ENCODE results near the gene CDH13.

Gene CDH13

DNA sequence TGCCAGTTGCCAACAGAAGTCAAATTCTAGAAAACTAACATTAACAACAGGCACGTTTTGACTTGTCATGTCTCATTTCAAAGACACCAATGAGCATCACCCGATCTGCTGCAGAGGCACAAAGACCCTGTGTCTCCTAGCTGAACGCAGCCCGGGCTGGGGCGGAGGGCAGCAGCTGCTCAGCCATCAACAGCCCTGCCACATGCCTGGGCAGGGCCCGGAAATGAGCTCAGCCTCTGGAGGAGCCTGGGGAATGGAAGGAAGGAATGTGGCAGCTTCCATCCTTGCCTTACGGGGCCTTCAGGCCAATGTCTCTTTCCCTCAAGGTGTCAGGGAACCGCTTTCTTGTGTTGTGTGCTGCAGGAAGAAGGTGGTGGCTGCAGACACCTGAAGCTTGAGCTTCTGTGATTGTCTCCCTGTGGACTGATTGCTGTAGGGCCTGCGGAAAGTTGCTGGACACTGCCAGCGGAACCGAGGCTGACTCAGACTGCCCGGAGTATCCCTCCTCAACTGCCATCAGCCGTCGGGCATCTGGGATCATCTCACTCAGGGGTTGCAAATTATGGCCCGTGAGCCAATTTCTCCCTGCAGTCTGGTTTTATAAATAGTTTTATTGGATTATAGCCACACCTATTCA is 7.3 kb downstream of the CDH13 start:
- TF ChIP-seq, protein P1, sequence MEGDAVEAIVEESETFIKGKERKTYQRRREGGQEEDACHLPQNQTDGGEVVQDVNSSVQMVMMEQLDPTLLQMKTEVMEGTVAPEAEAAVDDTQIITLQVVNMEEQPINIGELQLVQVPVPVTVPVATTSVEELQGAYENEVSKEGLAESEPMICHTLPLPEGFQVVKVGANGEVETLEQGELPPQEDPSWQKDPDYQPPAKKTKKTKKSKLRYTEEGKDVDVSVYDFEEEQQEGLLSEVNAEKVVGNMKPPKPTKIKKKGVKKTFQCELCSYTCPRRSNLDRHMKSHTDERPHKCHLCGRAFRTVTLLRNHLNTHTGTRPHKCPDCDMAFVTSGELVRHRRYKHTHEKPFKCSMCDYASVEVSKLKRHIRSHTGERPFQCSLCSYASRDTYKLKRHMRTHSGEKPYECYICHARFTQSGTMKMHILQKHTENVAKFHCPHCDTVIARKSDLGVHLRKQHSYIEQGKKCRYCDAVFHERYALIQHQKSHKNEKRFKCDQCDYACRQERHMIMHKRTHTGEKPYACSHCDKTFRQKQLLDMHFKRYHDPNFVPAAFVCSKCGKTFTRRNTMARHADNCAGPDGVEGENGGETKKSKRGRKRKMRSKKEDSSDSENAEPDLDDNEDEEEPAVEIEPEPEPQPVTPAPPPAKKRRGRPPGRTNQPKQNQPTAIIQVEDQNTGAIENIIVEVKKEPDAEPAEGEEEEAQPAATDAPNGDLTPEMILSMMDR (IDR thresholded peaks at IDR 0.05; ENCODE audit: low read depth, low read length) = no peak

GRCh38 chr16:82634955-82635610 is 8.3 kb downstream of the CDH13 start:
- TF ChIP-seq, protein P1 (IDR thresholded peaks at IDR 0.05; ENCODE audit: low read depth, low read length) = no peak
- H3K4me3 ChIP-seq (ENCODE audit: low read depth, low read length) = no peak overlapping the region

More for the DNA sequence above, 7.3 kb downstream of the CDH13 start:
- no peak overlapping the region for H3K4me3 ChIP-seq (ENCODE audit: low read depth, low read length)

DNA sequence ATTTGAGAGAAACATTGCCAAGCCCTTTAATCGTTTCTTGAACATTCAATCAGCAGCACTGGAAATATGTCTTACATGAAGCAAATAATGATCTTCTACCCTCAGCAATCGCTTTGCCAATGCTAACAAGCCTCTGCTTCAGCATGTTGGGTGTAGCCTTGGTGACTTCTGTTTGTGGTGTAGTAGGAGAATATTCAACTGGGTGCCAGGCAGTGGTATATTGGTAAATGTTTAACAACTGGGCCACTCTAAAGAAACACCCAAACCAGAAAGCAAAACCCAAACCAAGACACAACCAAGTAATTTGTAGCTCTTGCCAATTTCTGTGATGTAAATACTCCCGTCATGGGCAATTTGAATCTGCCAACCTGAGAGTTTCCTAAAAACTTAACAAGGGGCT is 9.7 kb downstream of the CDH13 start:
- H3K4me3 ChIP-seq (ENCODE audit: low read depth, low read length) = no peak overlapping the region
- TF ChIP-seq, protein P1 (IDR thresholded peaks at IDR 0.05; ENCODE audit: low read depth, low read length) = no peak

- TF ChIP-seq, protein P1 (IDR thresholded peaks at IDR 0.05; ENCODE audit: low read depth, low read length) = no peak
- no peak overlapping the region for H3K4me3 ChIP-seq (ENCODE audit: low read depth, low read length)
Measured at GRCh38 chr16:82636958-82637357, 10.2 kb downstream of the CDH13 start.

- TF ChIP-seq, protein P1 (IDR thresholded peaks at IDR 0.05; ENCODE audit: low read depth, low read length) = no peak
- no peak overlapping the region for H3K4me3 ChIP-seq (ENCODE audit: low read depth, low read length)
Measured at GRCh38 chr16:82638095-82638798, 11.5 kb downstream of the CDH13 start.

DNA sequence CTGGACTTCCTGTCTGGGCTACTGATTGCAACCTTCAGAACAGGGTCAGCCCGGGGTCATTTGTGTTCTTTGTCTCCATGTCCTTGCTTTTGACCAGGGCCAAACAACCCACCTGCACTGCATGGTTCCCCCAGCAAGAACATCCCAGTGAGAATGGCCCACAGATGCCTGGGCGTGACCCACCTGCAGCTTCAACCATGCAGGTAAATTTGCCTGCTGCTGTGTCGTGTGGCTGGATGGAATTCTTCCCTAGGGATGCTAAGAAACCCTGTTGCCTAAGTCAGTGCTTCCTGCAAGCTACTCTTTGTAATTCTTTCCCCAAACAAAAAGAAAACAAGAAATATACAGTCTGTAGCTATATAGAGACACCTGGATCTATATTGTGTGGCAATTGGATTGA is 12.5 kb downstream of the CDH13 start:
- TF ChIP-seq, protein P1 (IDR thresholded peaks at IDR 0.05; ENCODE audit: low read depth, low read length) = no peak
- no peak overlapping the region for H3K4me3 ChIP-seq (ENCODE audit: low read depth, low read length)
